Activated T-helper 17 cell treated with anti-CD3 and anti-CD28 coated beads, Interleukin-2, amount 50 U/mL, for 72 hours (primary cell): ENCODE measurements around the gene NUTM2D. TPM values are rescaled to one million over a fixed set of nuclear protein-coding genes. Genes with fewer than 3 reads are reported as not detected.
"Not testable (repeated sequence)": the region's sequence is repeated elsewhere in the genome, so short reads cannot be mapped to it uniquely, and the experiment has no call there.

Experiments used
- ATAC-seq: fragments of 150-1000 bp; cut with Tn5 transposase; replicated peaks from 2 replicates; pipeline ENCODE4 v1.10.0; 2021; ENCODE audit warnings: mild to moderate bottlenecking, moderate library complexity
- H3K27ac Mint-ChIP-seq: one replicate; pipeline ENCODE4 v1.8.0; 2022; ENCODE audit warnings: mixed read lengths
- H3K27me3 Mint-ChIP-seq: one replicate; pipeline ENCODE4 v1.8.0; 2022; ENCODE audit warnings: mixed read lengths
- H3K36me3 Mint-ChIP-seq: one replicate; pipeline ENCODE4 v1.8.0; 2022; ENCODE audit warnings: low read depth, mild to moderate bottlenecking, mixed read lengths
- H3K4me1 Mint-ChIP-seq: one replicate; pipeline ENCODE4 v1.8.0; 2022; ENCODE audit warnings: mixed read lengths
- H3K4me3 Mint-ChIP-seq: one replicate; pipeline ENCODE4 v1.8.0; 2022; ENCODE audit warnings: mild to moderate bottlenecking, mixed read lengths
- H3K9me3 Mint-ChIP-seq: one replicate; pipeline ENCODE4 v1.8.0; 2022; ENCODE audit warnings: mixed read lengths
- total RNA-seq, 2 donors: library from RNA; stranded (reverse); gene quantifications; one replicate each; pipeline ENCODE4 v1.2.3, GENCODE V29; 2022

The NUTM2D gene
- total RNA-seq, result under 1 TPM; 0.37 to 0.50 TPM

- not testable (repeated sequence) for H3K27ac Mint-ChIP-seq, ATAC-seq, H3K9me3 Mint-ChIP-seq, H3K36me3 Mint-ChIP-seq, H3K4me1 Mint-ChIP-seq, H3K4me3 Mint-ChIP-seq, H3K27me3 Mint-ChIP-seq
These were observed at the start of gene NUTM2D for GRCh38 chr10:87357444-87357843. Gene NUTM2D (plus strand): TSS chr10:87357744. CDS start chr10:87358266, 522 bp downstream.

- H3K27ac Mint-ChIP-seq, H3K27me3 Mint-ChIP-seq, H3K9me3 Mint-ChIP-seq, ATAC-seq, H3K4me3 Mint-ChIP-seq, H3K36me3 Mint-ChIP-seq, H3K4me1 Mint-ChIP-seq: not testable (repeated sequence)
These were observed 48.8 kb upstream of the NUTM2D start for GRCh38 chr10:87308702-87309101.

- not testable (repeated sequence) for H3K27ac Mint-ChIP-seq, H3K9me3 Mint-ChIP-seq, ATAC-seq, H3K4me1 Mint-ChIP-seq, H3K36me3 Mint-ChIP-seq, H3K27me3 Mint-ChIP-seq, H3K4me3 Mint-ChIP-seq
These were observed 47.9 kb upstream of the NUTM2D start for GRCh38 chr10:87309657-87310056.

- not testable (repeated sequence) for H3K27ac Mint-ChIP-seq, H3K36me3 Mint-ChIP-seq, H3K4me3 Mint-ChIP-seq, H3K27me3 Mint-ChIP-seq, H3K9me3 Mint-ChIP-seq, H3K4me1 Mint-ChIP-seq
- ATAC-seq, result peak; percentile 56
These were observed 46.0 kb upstream of the NUTM2D start for GRCh38 chr10:87311521-87311920.

GRCh38 chr10:87313649-87314359 is 43.7 kb upstream of the NUTM2D start:
- not testable (repeated sequence) for ATAC-seq, H3K9me3 Mint-ChIP-seq, H3K27ac Mint-ChIP-seq, H3K36me3 Mint-ChIP-seq, H3K4me3 Mint-ChIP-seq, H3K4me1 Mint-ChIP-seq, H3K27me3 Mint-ChIP-seq

GRCh38 chr10:87314360-87314973 is 43.1 kb upstream of the NUTM2D start:
- not testable (repeated sequence) for H3K27ac Mint-ChIP-seq, ATAC-seq, H3K4me1 Mint-ChIP-seq, H3K9me3 Mint-ChIP-seq, H3K4me3 Mint-ChIP-seq, H3K36me3 Mint-ChIP-seq, H3K27me3 Mint-ChIP-seq

- H3K9me3 Mint-ChIP-seq, H3K4me1 Mint-ChIP-seq, H3K27ac Mint-ChIP-seq, H3K27me3 Mint-ChIP-seq, H3K4me3 Mint-ChIP-seq: not testable (repeated sequence)
- peaks cover 18% of the 10 kb centered on the region for H3K36me3 Mint-ChIP-seq
- ATAC-seq, result peak; percentile 91
These were observed 36.0 kb upstream of the NUTM2D start for GRCh38 chr10:87321505-87321904.

GRCh38 chr10:87324559-87324958 is 33.0 kb upstream of the NUTM2D start:
- not testable (repeated sequence) for H3K27ac Mint-ChIP-seq, H3K27me3 Mint-ChIP-seq
- peaks cover 31% of the 10 kb centered on the region for H3K36me3 Mint-ChIP-seq

GRCh38 chr10:87327958-87328357 is 29.6 kb upstream of the NUTM2D start:
- not testable (repeated sequence) for H3K27ac Mint-ChIP-seq, H3K4me1 Mint-ChIP-seq
- H3K36me3 Mint-ChIP-seq, result peaks cover 19% of the 10 kb centered on the region

More at GRCh38 chr10:87324559-87324958, 33.0 kb upstream of the NUTM2D start:
- not testable (repeated sequence) for H3K4me3 Mint-ChIP-seq, H3K4me1 Mint-ChIP-seq, ATAC-seq, H3K9me3 Mint-ChIP-seq

GRCh38 chr10:87329131-87329530 is 28.4 kb upstream of the NUTM2D start:
- not testable (repeated sequence) for H3K27ac Mint-ChIP-seq, H3K9me3 Mint-ChIP-seq, H3K4me1 Mint-ChIP-seq, H3K27me3 Mint-ChIP-seq, H3K4me3 Mint-ChIP-seq, ATAC-seq
- H3K36me3 Mint-ChIP-seq, result peaks cover 17% of the 10 kb centered on the region

More at GRCh38 chr10:87327958-87328357, 29.6 kb upstream of the NUTM2D start:
- not testable (repeated sequence) for H3K4me3 Mint-ChIP-seq, ATAC-seq, H3K27me3 Mint-ChIP-seq, H3K9me3 Mint-ChIP-seq

GRCh38 chr10:87332687-87333086 is 24.9 kb upstream of the NUTM2D start:
- H3K4me1 Mint-ChIP-seq, H3K27ac Mint-ChIP-seq, H3K27me3 Mint-ChIP-seq, H3K4me3 Mint-ChIP-seq, ATAC-seq, H3K9me3 Mint-ChIP-seq: not testable (repeated sequence)
- peaks cover 32% of the 10 kb centered on the region for H3K36me3 Mint-ChIP-seq

- peak overlapping the region; percentile 90 for H3K4me3 Mint-ChIP-seq
- H3K27ac Mint-ChIP-seq, result not testable (repeated sequence)
These were observed 17.1 kb upstream of the NUTM2D start for GRCh38 chr10:87340411-87340810.

GRCh38 chr10:87341546-87342142 is 15.9 kb upstream of the NUTM2D start:
- not testable (repeated sequence) for H3K27me3 Mint-ChIP-seq, H3K9me3 Mint-ChIP-seq, ATAC-seq, H3K4me1 Mint-ChIP-seq
- Mint-ChIP-seq H3K27ac (peak overlapping the region; percentile 94), H3K4me3 (peak overlapping the region; percentile 90), H3K36me3 (peaks cover 18% of the 10 kb centered on the region)

More at GRCh38 chr10:87340411-87340810, 17.1 kb upstream of the NUTM2D start:
- not testable (repeated sequence) for H3K9me3 Mint-ChIP-seq, H3K27me3 Mint-ChIP-seq, ATAC-seq, H3K4me1 Mint-ChIP-seq
- peaks cover 23% of the 10 kb centered on the region for H3K36me3 Mint-ChIP-seq

- Mint-ChIP-seq H3K4me3 (peak overlapping the region; percentile 90), H3K27ac (peak overlapping the region; percentile 63), H3K36me3 (peaks cover 15% of the 10 kb centered on the region)
- not testable (repeated sequence) for H3K27me3 Mint-ChIP-seq, H3K4me1 Mint-ChIP-seq, H3K9me3 Mint-ChIP-seq
- ATAC-seq, result peak; percentile 89
These were observed 15.3 kb upstream of the NUTM2D start for GRCh38 chr10:87342249-87342710.

GRCh38 chr10:87342711-87343258 is 14.8 kb upstream of the NUTM2D start:
- peak; percentile 83 for ATAC-seq
- H3K9me3 Mint-ChIP-seq, H3K4me1 Mint-ChIP-seq, H3K27me3 Mint-ChIP-seq: not testable (repeated sequence)
- Mint-ChIP-seq H3K36me3 (peaks cover 11% of the 10 kb centered on the region), H3K4me3 (peak overlapping the region; percentile 90), H3K27ac (peak overlapping the region; percentile 63)
